NCI-H2029 treated with DMSO at 0.1 percent for 48 hours (cell line): ENCODE results near the gene ZNF343.
A peak's percentile ranks its signal among the peaks of the same experiment; 100 is the strongest.
"Not testable (repeated sequence)": the region's sequence is repeated elsewhere in the genome, so short reads cannot be mapped to it uniquely, and the experiment has no call there.

Experiments used
- DNase-seq: peaks from one replicate; lab custom pipeline; 2025; lab: John Stamatoyannopoulos, UW

ZNF343 gene

GRCh38 chr20:2508631-2509467 is at the start of gene ZNF343:
Gene ZNF343, minus strand, starts transcription at chr20:2508915. Its CDS starts 15,020 bp downstream, at chr20:2493895.
- DNase-seq = peak; percentile 71

GRCh38 chr20:2557873-2558580 is 49.3 kb upstream of the ZNF343 start:
- no peak for DNase-seq

GRCh38 chr20:2545594-2545993 is 36.9 kb upstream of the ZNF343 start:
- no peak for DNase-seq

DNA sequence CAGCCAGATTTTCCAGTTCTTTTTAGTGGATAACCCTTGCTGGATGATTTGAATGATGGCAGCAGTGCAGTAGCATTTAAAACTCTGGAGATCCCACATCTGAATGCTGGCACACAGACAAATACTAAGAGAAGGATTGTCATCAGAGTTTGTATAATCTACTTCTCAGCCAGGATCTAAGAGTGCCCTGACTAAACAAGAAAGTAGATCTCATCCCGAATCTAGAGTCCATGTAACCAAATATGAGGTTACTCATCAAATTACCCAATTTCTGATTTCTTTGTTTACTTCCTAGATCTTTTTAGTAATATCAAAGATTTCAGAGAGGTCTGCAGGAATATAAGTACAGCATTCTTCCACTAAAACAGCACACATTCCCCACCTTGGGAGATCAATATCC is 35.5 kb upstream of the ZNF343 start:
- no peak for DNase-seq

- DNase-seq = no peak
Measured at GRCh38 chr20:2542361-2542760, 33.6 kb upstream of the ZNF343 start.

GRCh38 chr20:2541940-2542339 is 33.2 kb upstream of the ZNF343 start:
- DNase-seq = no peak

DNA sequence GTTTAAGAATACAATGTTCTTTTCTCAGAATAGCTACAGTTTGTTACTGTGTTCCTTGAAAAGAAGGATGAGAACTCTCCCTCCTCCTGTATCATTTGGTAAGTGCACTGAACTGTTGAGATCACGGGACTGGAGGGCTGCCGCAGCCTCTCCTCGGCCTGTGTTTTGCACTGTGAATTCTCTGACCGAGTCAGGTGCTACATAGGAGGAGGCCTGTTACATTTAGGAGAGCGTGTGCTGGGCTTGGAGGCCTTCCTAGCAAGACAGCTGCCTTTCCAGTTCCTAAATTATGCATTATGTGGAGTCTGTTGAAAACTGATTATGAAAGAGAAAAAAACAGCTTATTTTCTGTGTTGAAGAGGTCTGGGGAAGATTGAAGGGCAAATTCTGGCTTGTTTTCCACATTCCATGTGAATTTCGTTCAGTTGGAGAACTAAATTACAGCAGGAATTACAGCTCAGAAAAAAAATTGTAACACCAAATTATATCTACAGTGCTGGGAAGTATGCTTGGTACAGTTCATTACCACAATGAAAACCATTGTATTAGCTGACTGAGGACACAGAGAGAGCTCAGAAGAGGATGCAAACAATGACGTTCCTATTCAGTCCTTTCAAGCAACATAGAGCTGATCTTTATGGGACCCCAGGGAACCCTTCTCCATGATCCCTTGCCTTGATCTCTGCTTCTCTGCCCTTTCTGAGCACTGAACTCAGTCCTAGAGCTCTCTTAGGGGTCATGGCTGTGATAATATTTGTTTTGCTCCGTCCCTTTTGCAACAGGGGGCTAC is 30.4 kb upstream of the ZNF343 start:
- no peak for DNase-seq

- DNase-seq = no peak
Measured at GRCh38 chr20:2538356-2538755, 29.6 kb upstream of the ZNF343 start.

- no peak for DNase-seq
Measured at GRCh38 chr20:2537101-2537500, 28.4 kb upstream of the ZNF343 start.

- no peak for DNase-seq
Measured at GRCh38 chr20:2536560-2536986, 27.9 kb upstream of the ZNF343 start, which contains the start of gene TMC2. Gene TMC2, plus strand, starts transcription at chr20:2536573. Its CDS starts 49 bp downstream, at chr20:2536622.

DNA sequence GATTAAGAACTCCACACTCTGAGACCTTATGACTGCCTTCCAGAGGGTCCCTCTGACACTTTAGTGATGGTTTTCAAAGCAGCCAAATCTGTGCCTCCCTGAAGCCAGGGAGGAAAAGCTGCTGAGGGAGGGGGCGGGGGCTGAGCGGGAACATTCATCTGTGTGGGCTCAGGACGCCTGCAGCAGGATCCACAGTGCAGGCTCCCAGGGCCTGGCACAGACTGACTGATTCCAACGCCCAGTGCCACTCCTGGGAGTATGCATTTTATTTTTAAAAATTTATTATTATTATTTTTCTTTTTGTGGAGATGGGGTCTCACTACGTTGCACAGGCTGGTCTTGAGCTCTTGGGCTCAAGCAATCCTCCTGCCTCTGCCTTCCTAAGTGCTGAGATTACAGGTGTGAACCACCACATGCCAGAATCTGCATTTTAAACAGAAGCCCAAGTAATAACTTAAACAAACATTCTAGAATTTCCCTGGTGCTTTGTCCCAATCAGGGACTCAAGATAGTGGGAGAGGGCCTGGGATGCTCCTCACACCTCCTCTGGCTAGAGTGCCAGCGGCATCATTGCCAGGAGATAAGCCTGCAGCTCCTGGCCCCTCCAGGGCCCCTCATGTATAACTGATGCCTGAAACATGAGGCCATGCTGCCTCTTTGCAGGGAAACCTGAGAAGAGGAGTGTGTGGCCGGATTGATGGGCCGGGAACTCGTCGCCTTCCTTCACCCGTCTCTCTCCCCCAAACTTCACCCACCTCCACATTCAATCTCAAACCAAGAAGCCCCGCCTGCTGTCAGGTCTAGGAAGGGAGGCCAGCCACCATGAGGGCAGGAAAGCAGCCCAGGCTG is 27.2 kb upstream of the ZNF343 start:
- DNase-seq = no peak

DNA sequence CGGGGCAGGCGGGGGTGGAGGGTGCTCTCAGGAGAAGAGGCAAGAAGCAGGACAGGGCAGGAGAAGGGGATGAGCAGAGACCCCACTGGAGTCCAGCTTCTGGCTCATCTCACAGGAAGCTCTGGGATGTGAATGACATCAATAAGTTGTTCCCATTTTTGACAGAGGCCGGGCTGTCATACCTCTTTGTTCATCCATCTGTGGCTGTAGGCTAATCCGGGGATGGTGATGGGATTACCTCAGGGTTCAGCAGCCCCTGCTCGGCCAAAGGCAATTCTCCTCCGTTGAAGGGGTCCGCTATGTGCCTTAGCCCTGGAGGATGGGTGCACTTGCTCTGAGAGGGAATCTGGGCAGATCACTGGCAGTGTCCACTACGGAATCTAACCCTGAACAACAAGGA is 24.4 kb upstream of the ZNF343 start:
- DNase-seq = no peak

DNA sequence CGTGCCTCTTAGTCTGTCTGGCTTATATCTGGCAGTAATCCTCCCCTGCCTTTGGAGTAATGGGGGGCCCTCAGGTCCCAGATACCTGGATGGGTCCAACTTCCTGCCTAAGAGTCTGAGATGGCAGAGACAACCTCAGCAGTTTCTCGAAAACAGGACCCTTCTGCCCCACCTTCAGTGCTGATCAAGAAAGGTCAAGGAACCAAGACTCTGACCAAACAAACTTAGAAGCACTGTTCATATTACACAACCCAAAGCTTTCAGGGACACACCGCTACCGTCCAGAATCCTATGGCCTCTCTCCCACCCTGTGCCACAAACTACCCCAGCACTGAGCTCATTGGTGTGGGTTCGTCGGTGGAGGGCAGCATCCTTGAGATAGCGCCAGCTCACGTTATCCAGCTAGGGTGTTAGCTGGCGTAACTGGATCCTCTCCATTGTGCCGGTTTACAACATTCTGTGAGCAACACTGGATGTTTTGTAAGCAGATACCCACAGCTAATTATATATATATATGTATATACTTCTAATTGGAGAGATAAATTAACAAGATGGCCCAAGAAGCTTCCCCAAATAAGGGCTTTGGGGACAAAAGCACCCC is 20.1 kb upstream of the ZNF343 start:
- no peak for DNase-seq

- no peak for DNase-seq
Measured at GRCh38 chr20:2527762-2528161, 19.0 kb upstream of the ZNF343 start.

GRCh38 chr20:2526218-2526583 is 17.5 kb upstream of the ZNF343 start:
- not testable (repeated sequence) for DNase-seq

DNA sequence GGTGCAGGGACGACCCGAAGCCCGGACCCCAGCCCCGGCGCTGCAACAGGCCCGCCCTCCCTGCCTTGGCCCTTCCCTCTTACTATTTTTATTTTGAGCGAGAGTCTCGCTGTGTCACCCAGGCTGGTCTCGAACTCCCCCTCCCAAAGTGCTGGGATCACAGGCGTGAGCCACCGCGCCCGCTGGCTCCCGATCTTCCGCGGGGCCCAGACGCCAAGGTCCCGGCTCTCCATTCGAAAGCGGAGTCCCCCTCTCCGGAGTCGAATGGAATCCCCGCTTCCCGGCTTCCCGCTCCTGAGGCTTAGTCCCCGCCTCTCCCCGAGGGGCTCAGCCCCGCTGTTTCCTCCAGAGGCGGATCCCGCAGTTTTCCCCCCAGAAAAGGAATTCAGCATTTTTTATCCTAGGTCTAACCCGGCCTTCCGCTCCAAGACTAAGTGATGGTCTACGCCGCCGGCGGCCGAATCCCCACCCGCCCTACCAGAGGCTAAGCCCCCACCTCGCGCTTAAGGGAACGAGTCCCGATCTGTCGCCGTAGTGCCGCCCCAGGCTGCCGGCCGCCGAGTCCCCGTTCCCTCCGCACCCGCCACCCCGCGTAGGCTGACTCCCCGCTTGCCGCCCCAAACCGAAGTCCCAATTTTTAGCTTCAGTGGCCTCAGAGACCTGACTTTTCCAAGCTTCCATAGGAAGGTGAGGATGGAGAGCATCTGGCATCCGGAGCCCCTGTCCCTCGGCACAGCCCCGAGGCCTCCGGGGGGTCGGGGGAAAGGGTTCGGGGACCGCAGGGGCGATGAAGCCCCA is 16.2 kb upstream of the ZNF343 start:
- no peak for DNase-seq

GRCh38 chr20:2523919-2524708 is 15.4 kb upstream of the ZNF343 start:
- DNase-seq = peak; percentile 16

GRCh38 chr20:2522826-2523429 is 14.2 kb upstream of the ZNF343 start:
- not testable (repeated sequence) for DNase-seq
